HPDE6-E6E7 (cell line): ENCODE measurements around the gene CCDC187.

Experiments
- DNase-seq: peaks from one replicate; pipeline ENCODE4 v3.0.0; 2011; ENCODE audit warnings: missing footprints; ENCODE audit errors: extremely low spot score

Gene CCDC187

DNA sequence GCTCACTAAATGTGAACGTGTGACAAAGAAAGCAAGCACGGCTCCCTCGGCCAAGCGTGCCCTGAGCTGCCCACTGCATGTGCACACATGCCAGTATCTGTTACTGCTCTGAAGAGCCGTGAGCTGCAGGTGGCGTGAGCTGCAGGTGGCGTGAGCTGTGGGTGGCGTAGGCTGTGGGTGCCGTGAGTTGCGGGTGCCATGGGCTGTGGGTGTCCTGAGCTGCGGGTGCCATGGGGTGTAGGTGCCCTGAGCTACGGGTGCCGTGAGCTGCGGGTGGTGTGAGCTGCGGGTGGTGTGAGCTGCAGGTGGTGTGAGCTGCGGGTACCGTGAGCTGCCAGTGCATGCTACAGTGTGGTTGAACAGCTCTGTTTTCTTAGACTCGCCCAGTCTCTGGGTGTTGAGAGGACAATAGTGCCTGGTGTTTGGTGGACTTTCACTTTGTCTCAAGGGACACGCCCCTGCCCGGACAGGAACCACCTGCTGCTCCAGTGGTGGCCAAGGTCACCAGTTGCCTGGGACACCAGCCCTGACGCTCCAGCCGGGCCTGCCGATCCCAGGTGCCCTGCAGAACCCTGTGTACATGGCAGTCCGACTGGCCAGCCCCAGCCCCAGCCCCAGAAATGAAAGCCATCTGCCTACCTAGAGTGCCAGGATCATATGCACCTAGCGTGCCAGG, 6.7 kb downstream of the CCDC187 start:
- DNase-seq: peak; percentile 60

DNA sequence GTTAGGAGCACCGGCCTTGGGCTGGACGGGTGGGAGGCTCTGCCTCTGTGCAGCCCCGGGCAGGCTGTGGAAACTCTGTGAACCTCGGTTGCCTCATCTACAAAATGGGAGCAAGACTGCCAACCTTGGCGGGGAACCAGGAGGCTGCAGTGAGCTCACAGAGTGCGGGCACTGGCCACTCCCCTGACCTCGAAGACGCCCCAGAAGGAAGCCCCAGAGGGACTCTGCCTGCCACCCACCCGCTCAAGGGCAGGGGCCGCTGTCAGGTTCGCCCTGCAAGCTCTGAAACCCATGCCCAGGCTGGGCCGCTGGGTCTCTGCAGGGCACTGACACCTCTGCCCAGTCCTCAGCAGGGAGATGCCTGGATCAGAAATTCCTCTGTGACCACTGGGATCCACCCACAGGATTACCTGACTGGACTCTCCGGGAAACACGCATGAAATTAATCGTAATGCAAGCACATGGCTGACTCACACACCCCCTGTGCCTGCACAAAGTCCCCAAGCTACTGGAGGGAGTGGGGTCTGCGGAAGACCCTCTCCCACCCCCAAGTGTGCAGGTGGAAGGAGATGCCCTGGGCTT, 7.4 kb downstream of the CCDC187 start:
- no peak for DNase-seq

GRCh38 chr9:136295542-136296433, 8.1 kb downstream of the CCDC187 start:
- DNase-seq: no peak

DNA sequence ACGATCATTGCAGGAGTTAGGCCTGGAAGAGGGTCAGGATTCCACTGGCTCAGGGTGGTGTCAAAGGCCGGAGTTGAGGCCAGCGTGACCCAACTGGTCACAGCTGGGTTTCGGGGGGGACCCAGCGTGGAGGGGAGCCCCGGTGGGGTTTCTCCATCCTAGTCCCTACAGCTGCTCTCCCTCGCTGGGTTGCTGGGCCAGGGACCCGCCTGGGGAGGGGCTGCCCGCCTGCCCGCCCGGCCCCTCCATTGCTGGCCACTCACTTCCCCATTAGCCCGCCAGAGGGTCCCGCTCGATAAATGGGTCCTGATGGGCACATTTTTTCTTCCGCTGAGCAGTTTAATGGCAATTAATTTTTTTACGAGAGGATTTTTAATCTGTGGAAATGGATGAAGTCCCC, 8.8 kb downstream of the CCDC187 start:
- no peak for DNase-seq

GRCh38 chr9:136294437-136294836, 9.5 kb downstream of the CCDC187 start:
- no peak for DNase-seq

GRCh38 chr9:136293476-136294077, 10.3 kb downstream of the CCDC187 start:
- no peak for DNase-seq

DNA sequence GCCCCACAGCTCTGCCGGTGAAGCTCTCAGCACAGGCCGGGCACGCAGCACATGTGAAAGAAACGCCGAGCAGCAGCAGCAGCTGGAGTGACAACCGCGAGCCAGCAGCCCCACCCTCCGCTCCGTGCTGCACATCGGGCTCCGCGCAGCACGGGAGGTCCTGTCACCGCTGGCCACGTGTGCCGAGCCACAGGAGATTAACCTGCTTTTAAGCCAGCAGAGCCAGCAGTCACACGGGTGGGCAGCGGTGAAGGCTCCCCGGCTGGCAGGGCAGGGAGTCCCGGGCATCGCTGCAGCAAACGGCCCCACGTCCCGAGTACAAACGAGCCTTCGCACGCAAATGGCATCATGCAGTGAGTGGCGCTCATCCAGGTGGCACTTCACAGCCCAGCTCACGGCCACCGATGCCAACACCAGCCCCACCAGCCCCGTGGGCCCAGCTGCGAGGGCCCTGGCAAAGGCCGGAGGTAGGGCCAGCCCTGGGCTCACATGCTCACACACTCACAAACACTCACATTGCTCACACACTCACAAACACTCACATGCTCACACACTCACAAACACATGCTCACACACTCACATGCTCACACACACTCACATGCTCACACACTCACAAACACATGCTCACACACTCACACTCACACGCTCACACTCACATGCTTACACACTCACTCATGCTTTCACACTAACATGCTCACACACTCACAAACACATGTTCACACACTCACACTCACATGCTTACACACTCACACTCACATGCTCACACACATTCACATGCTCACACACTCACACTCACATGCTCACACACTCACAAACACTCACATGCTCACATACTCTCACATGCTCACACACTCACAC, 11.1 kb downstream of the CCDC187 start:
- no peak for DNase-seq

- DNase-seq: no peak
These were observed 11.8 kb downstream of the CCDC187 start for GRCh38 chr9:136292026-136292538.

DNA sequence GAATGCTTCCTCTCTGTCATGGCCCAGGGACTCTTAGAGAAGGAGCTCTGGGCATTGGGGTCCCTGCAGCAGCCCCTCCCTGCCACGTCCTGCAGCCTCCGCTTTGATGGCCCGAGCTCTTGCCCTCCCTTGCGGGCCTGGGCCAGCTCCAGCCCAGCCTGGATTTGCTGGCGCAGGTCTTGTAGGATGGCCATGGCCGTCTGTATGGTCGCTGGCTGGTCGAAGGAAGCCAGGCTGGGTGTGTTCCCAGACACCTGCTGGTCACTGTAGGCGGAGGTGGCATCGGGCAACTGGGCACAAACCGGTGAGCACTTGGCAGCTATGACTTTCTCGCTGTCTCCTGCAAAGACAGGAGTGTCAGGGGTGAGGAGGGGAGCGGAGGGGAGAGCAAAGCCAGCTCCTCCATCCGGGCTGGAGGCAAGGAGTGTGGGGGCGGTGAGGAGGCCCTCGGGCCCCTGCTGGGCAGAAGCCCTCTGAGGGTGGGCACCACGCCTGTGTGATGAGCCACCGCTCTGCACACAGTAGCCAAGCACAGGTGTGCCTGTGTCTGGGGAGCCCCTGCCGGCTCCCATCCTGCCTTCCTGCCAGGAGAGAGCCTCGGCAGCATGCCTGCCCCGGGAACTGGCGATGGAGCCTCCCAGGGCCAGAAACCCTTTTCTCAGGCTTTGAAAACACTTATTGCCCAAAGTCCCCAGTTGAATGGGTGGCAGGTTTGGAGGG, 12.4 kb downstream of the CCDC187 start:
- DNase-seq: no peak

- DNase-seq: no peak
These were observed 13.3 kb downstream of the CCDC187 start for GRCh38 chr9:136290508-136291000.

DNA sequence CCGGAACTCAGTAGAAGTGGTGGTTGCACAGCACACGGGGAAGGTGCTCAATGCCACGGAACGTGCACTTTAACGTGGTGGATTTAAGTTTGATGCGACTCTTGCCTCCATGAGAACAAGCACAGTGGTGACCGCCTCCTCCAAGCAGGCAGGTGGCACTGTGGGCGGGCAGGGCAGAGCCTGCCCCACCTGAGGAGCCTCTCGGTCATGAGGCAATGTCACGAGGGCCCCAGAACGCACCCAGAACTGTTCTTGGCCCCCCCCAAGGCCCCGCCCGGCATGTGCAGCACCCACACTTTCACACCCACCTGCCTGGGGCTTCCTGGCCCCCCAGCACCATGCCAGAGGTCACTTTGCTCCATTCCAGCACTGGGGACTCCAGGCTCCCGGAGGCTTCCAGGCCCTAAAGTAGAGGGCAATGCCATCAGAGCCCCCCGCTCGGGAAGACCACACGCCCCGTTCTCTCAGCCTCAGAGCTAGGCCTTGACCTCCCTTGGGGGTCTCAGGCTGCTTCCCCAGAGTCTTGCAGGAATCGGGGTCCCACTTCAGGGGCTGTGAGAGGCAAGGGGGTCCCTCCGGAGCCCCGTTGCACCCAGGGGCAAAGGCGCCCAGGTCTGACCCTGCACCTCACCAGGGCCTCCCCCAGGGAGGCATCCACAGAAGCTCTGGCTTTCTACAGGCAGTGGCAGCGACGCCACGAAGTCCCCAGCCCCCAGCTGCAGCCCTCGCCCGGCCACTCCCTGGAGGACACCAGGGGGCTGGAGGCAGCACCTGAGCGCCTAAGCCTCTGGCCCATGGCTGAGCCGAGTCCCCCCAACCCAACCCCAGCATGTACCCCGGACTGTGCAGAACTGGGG, 14.0 kb downstream of the CCDC187 start:
- no peak for DNase-seq

- no peak for DNase-seq
These were observed 15.7 kb downstream of the CCDC187 start for GRCh38 chr9:136287960-136288753.

DNA sequence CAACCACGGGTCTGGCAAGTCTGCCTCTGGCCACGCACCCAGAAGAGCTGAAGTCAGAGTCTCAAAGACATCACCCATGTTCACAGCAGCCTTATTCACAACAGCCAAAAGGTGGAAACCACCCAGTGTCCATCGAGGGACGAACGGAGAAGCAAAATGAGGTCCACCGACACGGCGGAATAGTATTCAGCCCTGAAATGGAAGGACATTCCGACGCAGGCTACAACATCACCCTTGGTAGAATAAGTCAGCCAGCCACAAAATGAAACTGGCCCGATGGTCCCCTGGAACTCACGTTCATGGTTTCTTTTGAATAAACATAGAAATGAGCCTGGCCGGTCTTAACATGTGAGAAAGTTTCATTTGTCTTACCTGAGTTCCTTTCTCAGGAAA, 16.9 kb downstream of the CCDC187 start:
- no peak for DNase-seq

DNA sequence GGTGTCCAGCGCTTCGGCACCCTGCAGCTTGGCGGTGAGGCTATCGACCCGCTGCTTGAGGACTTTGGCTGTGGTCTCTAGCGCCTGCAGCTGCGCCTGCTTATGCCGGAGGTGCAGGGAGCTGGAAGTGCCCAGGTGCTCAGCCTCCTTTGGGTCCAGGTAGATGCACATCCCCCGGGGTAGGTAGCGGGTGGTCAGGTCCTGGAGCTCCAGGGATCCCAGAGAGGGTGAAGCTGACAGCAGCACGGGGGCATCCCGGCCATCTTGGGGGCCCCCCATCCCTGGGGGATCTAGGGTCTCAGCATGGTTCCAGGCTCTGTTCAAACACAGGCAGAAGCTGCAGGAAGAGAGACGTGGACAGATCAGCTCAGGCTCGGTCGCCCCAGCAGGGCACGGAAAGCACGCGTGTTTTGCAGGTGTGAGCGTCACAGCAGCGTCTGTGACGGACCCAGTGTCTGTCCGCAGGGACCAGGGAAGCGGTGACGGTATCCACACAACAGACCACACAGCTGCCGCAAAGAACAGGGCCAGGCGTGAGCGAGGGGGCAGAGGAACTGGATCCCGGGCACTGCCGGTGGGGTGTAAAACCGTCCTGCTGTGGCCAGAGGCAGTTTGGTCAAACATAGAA, 17.4 kb downstream of the CCDC187 start:
- DNase-seq: no peak

DNA sequence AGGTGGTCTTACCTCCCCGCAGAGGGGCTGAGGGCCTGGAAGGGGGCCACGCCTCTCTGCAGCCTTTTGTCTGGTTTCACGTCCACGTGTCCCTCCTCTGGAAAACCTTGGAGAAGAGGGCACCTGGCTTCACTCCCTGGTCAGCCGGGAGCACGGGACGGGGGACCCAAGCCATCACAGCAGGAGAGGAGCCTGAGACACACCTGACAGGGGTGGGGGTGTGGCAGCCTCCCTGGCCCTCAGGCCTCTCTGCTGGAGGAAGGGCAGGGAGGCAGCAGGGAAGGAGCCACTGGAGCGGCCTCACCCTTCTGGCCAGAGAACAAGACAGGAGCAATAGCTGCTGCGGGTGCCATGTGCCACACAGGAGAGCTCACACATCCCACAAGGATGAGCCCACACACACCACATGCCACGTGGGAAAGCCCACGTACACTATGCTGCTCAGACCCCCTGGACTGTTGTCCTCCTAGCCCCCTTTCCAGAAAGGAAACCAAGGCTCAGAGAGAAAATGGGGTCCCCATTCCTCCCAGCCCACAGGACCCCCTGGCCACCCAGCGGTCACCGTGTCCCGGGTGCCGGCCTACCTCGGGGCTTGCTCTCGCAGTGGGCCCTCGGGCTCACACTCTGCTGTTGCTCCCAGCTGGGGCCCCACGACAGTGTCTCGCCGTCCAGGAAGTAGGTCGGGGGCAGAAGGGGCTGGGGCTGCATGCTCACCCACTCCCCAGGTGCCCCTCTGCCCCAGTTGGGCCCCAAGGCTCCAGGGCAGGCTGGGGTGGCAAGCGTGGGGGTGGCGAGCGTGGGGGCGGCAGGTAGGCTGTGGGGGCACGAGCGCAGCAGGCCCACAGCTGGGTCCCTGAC, 18.2 kb downstream of the CCDC187 start:
- no peak for DNase-seq

DNA sequence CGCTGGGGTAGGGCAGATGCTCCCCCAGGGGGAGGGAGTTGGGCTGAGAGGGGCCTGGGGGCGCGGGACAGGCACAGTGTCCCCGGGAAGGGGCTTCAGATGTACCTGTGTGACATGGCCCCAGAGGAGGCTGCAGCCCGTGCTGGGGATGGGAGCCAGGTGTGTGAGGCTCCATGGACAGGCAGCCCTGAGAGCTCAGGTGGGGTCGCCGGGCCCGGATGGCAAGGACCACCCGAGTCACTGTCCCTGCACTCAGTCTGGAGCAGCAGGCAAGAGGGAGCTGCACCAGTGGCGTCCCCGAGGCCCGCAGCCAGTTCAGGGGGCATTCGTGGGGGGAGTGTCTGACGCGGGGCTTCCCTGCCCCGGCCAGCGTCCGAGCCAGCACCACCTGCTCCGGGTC, 18.9 kb downstream of the CCDC187 start:
- no peak for DNase-seq

- DNase-seq: no peak
These were observed 19.6 kb downstream of the CCDC187 start for GRCh38 chr9:136284311-136284710.
